ENCODE data around the gene ARFGEF2. TPM values are rescaled to one million over a fixed set of nuclear protein-coding genes. Genes with fewer than 3 reads are reported as not detected.

The ARFGEF2 gene
- total and polyA plus RNA-seq, 2 donors (not counting 3 experiments of a cell fraction or from before 2014, with no cell fraction given), result 12.7 to 32.6 TPM

GRCh38 chr20:48921883-48922820 is 641 bp downstream of the ARFGEF2 start:
- Histone ChIP-seq H3K4me2 (ENCODE audit: insufficient read depth, low read length) (peak overlapping the region; percentile 83), H3K79me2 (ENCODE audit: control insufficient read depth, insufficient read depth, low read length) (peaks cover 51% of the 10 kb centered on the region), H3K27me3 (ENCODE audit: control insufficient read depth in 2 of 2, insufficient read depth in 2 of 2, low read length in 2 of 2) (no peaks in the 10 kb centered on the region), H3K27ac (ENCODE audit: insufficient read depth, low read depth, low read length) (peak overlapping the region; percentile 94), H3K4me3 (replicated peaks in 1 of 3; ENCODE audit: insufficient read depth in 1 of 3, low read depth in 1 of 3, low read length in 3 of 3) (peak overlapping the region; percentile 56 to 82 (median 78)), H3K4me1 (ENCODE audit: control insufficient read depth, extremely low read depth, insufficient read depth, low read length) (peaks cover 33% of the 10 kb centered on the region), H4K20me1 (replicated peaks; ENCODE audit: control insufficient read depth, extremely low read depth, insufficient read depth, low read length) (no peaks in the 10 kb centered on the region), H3K9me3 (replicated peaks; ENCODE audit: control insufficient read depth, insufficient read depth, low read length) (no peaks in the 10 kb centered on the region), H3K9ac (replicated peaks; ENCODE audit: extremely low read depth, insufficient read depth, low read length) (peak overlapping the region; percentile 97), H2AFZ (ENCODE audit: low read depth, low read length) (peak overlapping the region; percentile 66), H3K9me1 (replicated peaks; ENCODE audit: control insufficient read depth, extremely low read depth, insufficient read depth, low read length) (no peaks in the 10 kb centered on the region), H3K36me3 (ENCODE audit: control insufficient read depth in 2 of 2, extremely low read depth in 1 of 2, insufficient read depth in 2 of 2, low read length in 2 of 2) (no peaks in the 10 kb centered on the region)
- CTCF ChIA-PET, result interaction anchor here (1.0 to 2.9 kb wide), 5 partner anchors 16 to 264 kb away, joined by 3 to 11 read pairs (median 7); no protein-coding TSS in a partner anchor
- intact Hi-C loops (cut with micrococcal nuclease), result loop anchor here (1.0 to 10.0 kb wide), 3 partner anchors 8 to 1607 kb away; no protein-coding TSS in a partner anchor
- dilution Hi-C loops (cut with MboI; ENCODE audit: extremely low pct_ligation_motif_present, low sequenced_read_pairs), result loop anchor here (25.0 kb wide), 1 partner anchor 260 kb away; no protein-coding TSS in a partner anchor
- no peak for TF ChIP-seq MYC (IDR thresholded peaks at IDR 0.05; ENCODE audit: low read depth, low read length)
- POLR2A ChIA-PET, result interaction anchor here (0.6 to 0.7 kb wide), 2 partner anchors 74 to 1314 kb away, joined by 4 to 5 read pairs; no protein-coding TSS in a partner anchor
- DNase-seq (ENCODE audit: low read depth, low spot score) (peak; percentile 36), FAIRE-seq (no peak)
- BruUV-seq (replicated peaks), result TSS peak; percentile 57

GRCh38 chr20:48923149-48923718 is 1.7 kb downstream of the ARFGEF2 start:
- Histone ChIP-seq H3K9ac (replicated peaks; ENCODE audit: extremely low read depth, insufficient read depth, low read length) (peak overlapping the region; percentile 48), H3K9me3 (replicated peaks; ENCODE audit: control insufficient read depth, insufficient read depth, low read length) (no peaks in the 10 kb centered on the region), H3K36me3 (ENCODE audit: control insufficient read depth in 2 of 2, extremely low read depth in 1 of 2, insufficient read depth in 2 of 2, low read length in 2 of 2) (no peaks in the 10 kb centered on the region), H3K4me2 (ENCODE audit: insufficient read depth, low read length) (peak overlapping the region; percentile 83), H3K9me1 (replicated peaks; ENCODE audit: control insufficient read depth, extremely low read depth, insufficient read depth, low read length) (no peaks in the 10 kb centered on the region), H2AFZ (ENCODE audit: low read depth, low read length) (no peak overlapping the region), H3K27me3 (ENCODE audit: control insufficient read depth in 2 of 2, insufficient read depth in 2 of 2, low read length in 2 of 2) (no peaks in the 10 kb centered on the region), H3K27ac (ENCODE audit: insufficient read depth, low read depth, low read length) (peak overlapping the region; percentile 94), H3K79me2 (ENCODE audit: control insufficient read depth, insufficient read depth, low read length) (peaks cover 58% of the 10 kb centered on the region), H3K4me3 (replicated peaks in 1 of 3; ENCODE audit: insufficient read depth in 1 of 3, low read depth in 1 of 3, low read length in 3 of 3) (peak overlapping the region in 2 of 3 experiments; percentile 3 to 78), H4K20me1 (replicated peaks; ENCODE audit: control insufficient read depth, extremely low read depth, insufficient read depth, low read length) (no peaks in the 10 kb centered on the region), H3K4me1 (ENCODE audit: control insufficient read depth, extremely low read depth, insufficient read depth, low read length) (peaks cover 40% of the 10 kb centered on the region)
- no TSS peak for BruUV-seq (replicated peaks)
- FAIRE-seq, result peak; percentile 42
- ChIA-PET POLR2A (interaction anchor here (0.7 kb wide), 1 partner anchor 1315 kb away, joined by 5 read pairs; no protein-coding TSS in a partner anchor), CTCF (interaction anchor here (1.0 to 2.9 kb wide), 5 partner anchors 15 to 266 kb away, joined by 3 to 11 read pairs (median 7); no protein-coding TSS in a partner anchor)
- dilution Hi-C loops (cut with MboI; ENCODE audit: extremely low pct_ligation_motif_present, low sequenced_read_pairs) (loop anchor here (25.0 kb wide), 1 partner anchor 261 kb away; no protein-coding TSS in a partner anchor), intact Hi-C loops (cut with micrococcal nuclease) (loop anchor here (10.0 kb wide), 1 partner anchor 1608 kb away; no protein-coding TSS in a partner anchor)
- DNase-seq (ENCODE audit: low read depth, low spot score), result peak; percentile 58
- TF ChIP-seq JUN (IDR thresholded peaks at IDR 0.05; ENCODE audit: borderline replicate concordance, insufficient read depth, insufficient read length, low read depth) (no peak), GATA2 (IDR thresholded peaks at IDR 0.05; ENCODE audit: insufficient read depth, insufficient read length, low read depth, low read length) (peak; percentile 10)
